ENCODE measurements around the gene CCNJL. TPM values are rescaled to one million over a fixed set of nuclear protein-coding genes. Genes with fewer than 3 reads are reported as not detected.
"Not testable (repeated sequence)": the region's sequence is repeated elsewhere in the genome, so short reads cannot be mapped to it uniquely, and the experiment has no call there.

Gene CCNJL
- total and polyA plus RNA-seq, 4 donors: 0.07 to 0.84 (median 0.63) TPM

DNA sequence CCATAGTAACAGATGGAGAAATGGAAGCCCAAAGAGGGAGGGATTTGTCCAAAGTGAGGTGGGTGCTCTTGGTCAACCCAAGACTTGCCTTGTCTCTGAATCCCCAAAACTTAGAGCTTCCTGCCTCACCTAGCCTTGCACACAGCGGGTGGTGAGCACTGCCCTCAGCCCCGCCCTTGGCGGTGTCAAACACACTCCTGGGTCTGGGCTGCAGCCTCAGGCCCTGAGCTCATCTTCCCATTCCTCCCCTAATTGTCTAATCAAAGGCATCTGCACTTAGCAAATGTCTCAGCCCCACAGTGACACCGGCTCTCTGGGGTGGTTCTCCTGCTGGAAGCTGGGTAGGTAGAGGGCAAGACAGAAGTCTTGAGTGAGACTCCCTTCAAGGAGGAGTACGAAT, 62.1 kb downstream of the CCNJL start:
- Histone ChIP-seq H3K4me1 (ENCODE audit: control insufficient read depth in 4 of 4, insufficient read depth in 4 of 4, low read length in 3 of 4) (no peaks in the 10 kb centered on the region), H3K27me3 (ENCODE audit: control insufficient read depth in 4 of 4, insufficient read depth in 4 of 4, low read length in 3 of 4) (no peaks in the 10 kb centered on the region), H3K9me3 (ENCODE audit: control insufficient read depth in 4 of 4, low read length in 3 of 4) (no peaks in the 10 kb centered on the region), H3K36me3 (ENCODE audit: control insufficient read depth in 4 of 4, insufficient read depth in 3 of 4, low read depth in 1 of 4, low read length in 3 of 4) (no peaks in the 10 kb centered on the region), H3K9ac (ENCODE audit: low read depth in 1 of 2, low read length in 2 of 2) (no peak overlapping the region), H3K4me3 (ENCODE audit: low read depth in 1 of 3, low read length in 3 of 3) (no peak overlapping the region), H3K27ac (ENCODE audit: low read depth in 1 of 2, low read length in 2 of 2) (no peak overlapping the region)
- no peak for DNase-seq (ENCODE audit: low spot score)
- 91% methylated on average over 5 of the region's 5 CpGs for WGBS
- TF ChIP-seq YY1 (IDR thresholded peaks at IDR 0.05) (no peak), NR2F2 (IDR thresholded peaks at IDR 0.05) (no peak), EGR1 (IDR thresholded peaks at IDR 0.05; ENCODE audit: low read depth in 2 of 2) (no peak), RXRA (IDR thresholded peaks at IDR 0.05) (no peak), RAD21 (IDR thresholded peaks at IDR 0.05) (no peak), FOXA2 (IDR thresholded peaks at IDR 0.05) (no peak), GABPA (IDR thresholded peaks at IDR 0.05 in 1 of 2, conservative IDR thresholded peaks at IDR 0.05 in 1 of 2) (no peak), HNF4A (conservative IDR thresholded peaks at IDR 0.05) (no peak), CTCF (IDR thresholded peaks at IDR 0.05; ENCODE audit: low read depth, low read length, missing input control) (no peak), JUND (IDR thresholded peaks at IDR 0.05) (no peak)
- TF ChIP-seq, protein P1, sequence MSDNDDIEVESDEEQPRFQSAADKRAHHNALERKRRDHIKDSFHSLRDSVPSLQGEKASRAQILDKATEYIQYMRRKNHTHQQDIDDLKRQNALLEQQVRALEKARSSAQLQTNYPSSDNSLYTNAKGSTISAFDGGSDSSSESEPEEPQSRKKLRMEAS (IDR thresholded peaks at IDR 0.05): no peak

- 95% methylated on average over 1 of the region's 1 CpG for WGBS
- DNase-seq (ENCODE audit: low spot score); H3K9ac ChIP-seq (ENCODE audit: low read depth in 1 of 2, low read length in 2 of 2); H3K27me3 ChIP-seq (ENCODE audit: control insufficient read depth in 4 of 4, insufficient read depth in 4 of 4, low read length in 3 of 4); H3K36me3 ChIP-seq (ENCODE audit: control insufficient read depth in 4 of 4, insufficient read depth in 3 of 4, low read depth in 1 of 4, low read length in 3 of 4); H3K4me1 ChIP-seq (ENCODE audit: control insufficient read depth in 4 of 4, insufficient read depth in 4 of 4, low read length in 3 of 4); H3K9me3 ChIP-seq (ENCODE audit: control insufficient read depth in 4 of 4, low read length in 3 of 4); H3K4me3 ChIP-seq (ENCODE audit: low read depth in 1 of 3, low read length in 3 of 3); H3K27ac ChIP-seq (ENCODE audit: low read depth in 1 of 2, low read length in 2 of 2): not testable (repeated sequence)
Measured at GRCh38 chr5:160249570-160249969, 62.8 kb downstream of the CCNJL start.

GRCh38 chr5:160245506-160246086, 66.8 kb downstream of the CCNJL start:
- WGBS: 78% methylated on average over 9 of the region's 9 CpGs
- TF ChIP-seq JUND (IDR thresholded peaks at IDR 0.05) (no peak), HNF4A (conservative IDR thresholded peaks at IDR 0.05) (no peak), TAF1 (conservative IDR thresholded peaks at IDR 0.05) (no peak), FOXA1 (IDR thresholded peaks at IDR 0.05) (no peak), REST (IDR thresholded peaks at IDR 0.05) (no peak), FOXA2 (IDR thresholded peaks at IDR 0.05) (no peak)
- no peak for DNase-seq (ENCODE audit: low spot score)

More at GRCh38 chr5:160245506-160246086, 66.8 kb downstream of the CCNJL start:
- Histone ChIP-seq H3K36me3 (ENCODE audit: control insufficient read depth in 4 of 4, insufficient read depth in 3 of 4, low read depth in 1 of 4, low read length in 3 of 4) (no peaks in the 10 kb centered on the region), H3K4me3 (ENCODE audit: low read depth in 1 of 3, low read length in 3 of 3) (no peak overlapping the region), H3K9me3 (ENCODE audit: control insufficient read depth in 4 of 4, low read length in 3 of 4) (no peaks in the 10 kb centered on the region), H3K9ac (ENCODE audit: low read depth in 1 of 2, low read length in 2 of 2) (no peak overlapping the region), H3K27me3 (ENCODE audit: control insufficient read depth in 4 of 4, insufficient read depth in 4 of 4, low read length in 3 of 4) (no peaks in the 10 kb centered on the region), H3K27ac (ENCODE audit: low read depth in 1 of 2, low read length in 2 of 2) (no peak overlapping the region), H3K4me1 (ENCODE audit: control insufficient read depth in 4 of 4, insufficient read depth in 4 of 4, low read length in 3 of 4) (no peaks in the 10 kb centered on the region)

Measured in liver (tissue), 9 donors.